SK-N-MC (cell line): ENCODE data around the gene KRT86.

Experiments
- EZH2 ChIP-seq: fragments of 200-600 bp; sonication (generic); IDR thresholded peaks from one replicate; pipeline ENCODE4 v1.6.1; 2017; ENCODE audit warnings: antibody characterized with exemption
- POLR2AphosphoS5 ChIP-seq: IDR thresholded peaks from 2 replicates; pipeline ENCODE4 v1.6.1; 2012; ENCODE audit warnings: mild to moderate bottlenecking, low read depth, low read length, borderline replicate concordance

GRCh38 chr12:52356031-52356761 is 81.8 kb downstream of the KRT86 start:
- TF ChIP-seq POLR2AphosphoS5 = no peak
- TF ChIP-seq EZH2 = no peak
